GM23248 (cell line): ENCODE data around the gene NLRC5. TPM values are rescaled to one million over a fixed set of nuclear protein-coding genes. Genes with fewer than 3 reads are reported as not detected.

ENCODE experiments used
- DNase-seq: peaks from one replicate; pipeline ENCODE4 v3.0.0-alpha.2; 2015
- H2AFZ ChIP-seq: fragments of 200-600 bp; sonication (generic); 2 replicates; pipeline ENCODE4 v1.6.1; 2016; ENCODE audit warnings: antibody characterized with exemption
- H3F3A ChIP-seq: fragments of 200-600 bp; sonication (generic); 2 replicates; pipeline ENCODE4 v1.6.1; 2016; ENCODE audit warnings: mild to moderate bottlenecking, antibody characterized with exemption, mixed run types; ENCODE audit not compliant: insufficient read depth
- H3K27ac ChIP-seq: fragments of 200-600 bp; sonication (generic); 2 replicates; pipeline ENCODE4 v1.5.1; 2016; ENCODE audit warnings: mild to moderate bottlenecking
- H3K27me3 ChIP-seq: fragments of 200-600 bp; sonication (generic); replicated peaks from 2 replicates; pipeline ENCODE4 v1.6.1; 2016; ENCODE audit warnings: mild to moderate bottlenecking; ENCODE audit not compliant: insufficient read depth
- H3K36me3 ChIP-seq: fragments of 200-600 bp; sonication (generic); 2 replicates; pipeline ENCODE4 v1.6.1; 2016; ENCODE audit warnings: low read depth, mild to moderate bottlenecking
- H3K4me1 ChIP-seq: fragments of 200-600 bp; sonication (generic); 2 replicates; pipeline ENCODE4 v1.6.1; 2016; ENCODE audit warnings: mild to moderate bottlenecking; ENCODE audit not compliant: insufficient read depth
- H3K4me2 ChIP-seq: fragments of 200-600 bp; sonication (generic); one replicate; pipeline ENCODE4 v1.6.1; 2016; ENCODE audit warnings: mild to moderate bottlenecking; ENCODE audit not compliant: unreplicated experiment
- H3K4me3 ChIP-seq: fragments of 200-600 bp; sonication (generic); 2 replicates; pipeline ENCODE4 v1.5.1; 2016; ENCODE audit warnings: mild to moderate bottlenecking
- H3K79me2 ChIP-seq: fragments of 200-600 bp; sonication (generic); 2 replicates; pipeline ENCODE4 v1.6.1; 2016; ENCODE audit warnings: mild to moderate bottlenecking; ENCODE audit not compliant: insufficient read depth
- H3K9ac ChIP-seq: fragments of 200-600 bp; sonication (generic); 2 replicates; pipeline ENCODE4 v1.6.1; 2016; ENCODE audit warnings: mild to moderate bottlenecking
- H3K9me2 ChIP-seq: fragments of 200-600 bp; sonication (generic); 2 replicates; pipeline ENCODE4 v1.6.1; 2016; ENCODE audit warnings: mixed run types, mild to moderate bottlenecking, moderate library complexity; ENCODE audit not compliant: insufficient read depth
- H3K9me3 ChIP-seq: fragments of 200-600 bp; sonication (generic); one replicate; pipeline ENCODE4 v1.6.1; 2017; ENCODE audit warnings: low read depth
- H4K20me1 ChIP-seq: fragments of 200-600 bp; sonication (generic); 2 replicates; pipeline ENCODE4 v1.6.0; 2016; ENCODE audit not compliant: insufficient read depth
- EZH2 ChIP-seq: fragments of 200-600 bp; sonication (generic); IDR thresholded peaks from 2 replicates; pipeline ENCODE4 v1.6.1; 2018; ENCODE audit warnings: antibody characterized with exemption, mild to moderate bottlenecking; ENCODE audit not compliant: insufficient read depth, poor library complexity, severe bottlenecking
- EZH2phosphoT487 ChIP-seq: fragments of 200-600 bp; sonication (generic); IDR thresholded peaks from 2 replicates; pipeline ENCODE4 v1.6.1; 2018; ENCODE audit warnings: antibody characterized with exemption, moderate library complexity, mild to moderate bottlenecking, low read depth; ENCODE audit not compliant: insufficient read depth
- WGBS, 2 experiments: methylation state at CpG; one replicate each; pipeline ENCODE4 v1.1.6; 2015 to 2017; ENCODE audit warnings: low lambda C conversion rate in 2 of 2, low coverage in 1 of 2; ENCODE audit errors: missing lambda C conversion rate in 2 of 2; 5-methylcytosine and 5-hydroxymethylcytosine counted together
- in situ Hi-C: fragments of 300-500 bp; cut with MboI; formaldehyde crosslinking; loops from 2 replicates; pipeline ENCODE4 v1.15.0; 2020
- polyA plus RNA-seq: library from polyadenylated mRNA; unstranded; fragments of >200 nt; fragmentation: Nextera tagmentation; extraction: Ambion mirVana; gene quantifications from 2 replicates; pipeline ENCODE4 v1.2.1, GENCODE V29; 2016
- total RNA-seq: library from RNA; depleted of rRNA; stranded (reverse); fragments of >200 nt; shearing (Covaris generic); gene quantifications from 2 replicates; pipeline ENCODE4 v1.2.3, GENCODE V29; 2014

Gene NLRC5
- total and polyA plus RNA-seq, 2 experiments from 2014 or later: 10.6 to 17.1 TPM

GRCh38 chr16:57045694-57046381 is 56.5 kb downstream of the NLRC5 start:
- H3K36me3 ChIP-seq: peaks cover 3% of the 10 kb centered on the region; the same call in 1 of the 2 replicates
- no peak overlapping the region for H2AFZ ChIP-seq
- H3K4me2 ChIP-seq: no peak overlapping the region
- peak; percentile 75 for DNase-seq
- no peaks in the 10 kb centered on the region for H3K79me2 ChIP-seq
- H3K4me3 ChIP-seq: no peak overlapping the region
- TF ChIP-seq EZH2 (no peak), EZH2phosphoT487 (no peak)
- no peaks in the 10 kb centered on the region for H3K4me1 ChIP-seq
- H4K20me1 ChIP-seq: no peaks in the 10 kb centered on the region
- no peaks in the 10 kb centered on the region for H3K9me2 ChIP-seq
- no peaks in the 10 kb centered on the region for H3K9me3 ChIP-seq
- WGBS, 2 experiments: 37 to 41% methylated on average over 13 of the region's 13 CpGs
- no peaks in the 10 kb centered on the region for H3K27me3 ChIP-seq
- in situ Hi-C loops: no loop called here
- H3F3A ChIP-seq: no peaks in the 10 kb centered on the region
- H3K9ac ChIP-seq: no peak overlapping the region
- H3K27ac ChIP-seq: no peak overlapping the region

GRCh38 chr16:57048095-57048494 is 58.7 kb downstream of the NLRC5 start:
- Histone ChIP-seq H3K4me1 (no peaks in the 10 kb centered on the region), H3K36me3 (no peaks in the 10 kb centered on the region), H3K4me2 (no peak overlapping the region), H3K9me3 (no peaks in the 10 kb centered on the region), H2AFZ (no peak overlapping the region), H3K79me2 (no peaks in the 10 kb centered on the region), H3K9ac (no peak overlapping the region), H4K20me1 (no peaks in the 10 kb centered on the region), H3K27ac (no peak overlapping the region), H3K27me3 (no peaks in the 10 kb centered on the region), H3F3A (no peaks in the 10 kb centered on the region), H3K9me2 (no peaks in the 10 kb centered on the region), H3K4me3 (no peak overlapping the region)
- TF ChIP-seq EZH2phosphoT487 (no peak), EZH2 (no peak)
- DNase-seq: no peak
- in situ Hi-C loops: no loop called here
- 73 to 94% methylated on average over 2 of the region's 2 CpGs for WGBS, 2 experiments

- Histone ChIP-seq H3K9ac (no peak overlapping the region), H3K9me2 (no peaks in the 10 kb centered on the region), H3K4me3 (no peak overlapping the region), H3K79me2 (no peaks in the 10 kb centered on the region), H2AFZ (no peak overlapping the region), H3K36me3 (no peaks in the 10 kb centered on the region), H3K4me1 (no peaks in the 10 kb centered on the region), H3K9me3 (no peaks in the 10 kb centered on the region), H3K27ac (no peak overlapping the region), H4K20me1 (no peaks in the 10 kb centered on the region), H3K27me3 (no peaks in the 10 kb centered on the region), H3K4me2 (no peak overlapping the region), H3F3A (no peaks in the 10 kb centered on the region)
- no peak for DNase-seq
- in situ Hi-C loops: no loop called here
- 96 to 99% methylated on average over 4 of the region's 4 CpGs for WGBS, 2 experiments
- no peak for TF ChIP-seq EZH2
Observed at GRCh38 chr16:57049678-57050077, 60.3 kb downstream of the NLRC5 start.

GRCh38 chr16:57051696-57052228 is 62.4 kb downstream of the NLRC5 start:
- H3K9me2 ChIP-seq: no peaks in the 10 kb centered on the region
- DNase-seq: no peak
- H3K9ac ChIP-seq: no peak overlapping the region
- in situ Hi-C loops: no loop called here
- H3K9me3 ChIP-seq: no peaks in the 10 kb centered on the region
- no peaks in the 10 kb centered on the region for H4K20me1 ChIP-seq
- TF ChIP-seq EZH2phosphoT487 (no peak), EZH2 (no peak)
- H3K27me3 ChIP-seq: no peaks in the 10 kb centered on the region
- WGBS, 2 experiments: 97 to 98% methylated on average over 11 of the region's 11 CpGs
- H3K36me3 ChIP-seq: no peaks in the 10 kb centered on the region
- no peak overlapping the region for H2AFZ ChIP-seq
- no peaks in the 10 kb centered on the region for H3F3A ChIP-seq
- H3K4me3 ChIP-seq: no peak overlapping the region
- no peak overlapping the region for H3K4me2 ChIP-seq
- no peak overlapping the region for H3K27ac ChIP-seq
- no peaks in the 10 kb centered on the region for H3K79me2 ChIP-seq
- no peaks in the 10 kb centered on the region for H3K4me1 ChIP-seq
